SK-N-SH (cell line): ENCODE results near the gene NETO2. TPM values are rescaled to one million over a fixed set of nuclear protein-coding genes. Genes with fewer than 3 reads are reported as not detected.
A peak's percentile ranks its signal among the peaks of the same experiment; 100 is the strongest.

Experiments
- CTCF ChIA-PET: fragments of 300-600, 350-600 bp; formaldehyde crosslinking; extraction: SDS; loops from one replicate; lab custom pipeline; 2021; lab: Yijun Ruan, JAX
- POLR2A ChIA-PET: fragments of 350-600 bp; sonication (Branson Sonifier 250); formaldehyde crosslinking; extraction: SDS; loops from one replicate; lab custom pipeline; 2020; ENCODE audit warnings: antibody characterized with exemption, inconsistent platforms; lab: Yijun Ruan, JAX
- DNase-seq: peaks from one replicate; pipeline ENCODE4 v3.0.0; 2012
- H2AFZ ChIP-seq: fragments of 200-600 bp; sonication (generic); 2 replicates; pipeline ENCODE4 v1.8.1; 2016; ENCODE audit warnings: antibody characterized with exemption, mild to moderate bottlenecking, low read depth
- H3F3A ChIP-seq: fragments of 200-600 bp; sonication (generic); replicated peaks from 2 replicates; pipeline ENCODE3; 2016; ENCODE audit warnings: antibody characterized with exemption, mild to moderate bottlenecking; ENCODE audit not compliant: insufficient read depth
- H3K27ac ChIP-seq, 2 experiments: fragments of 200-500 bp in 1 of 2; fragments of 200-600 bp in 1 of 2; sonication (Bioruptor generic) in 1 of 2; sonication (generic), shearing (Covaris generic) in 1 of 2; 2 replicates each; pipeline versions ENCODE4 v1.5.1 to v1.6.1; 2014 to 2016; ENCODE audit warnings: low read depth in 2 of 2, inconsistent platforms in 1 of 2, low read length in 1 of 2, mild to moderate bottlenecking in 1 of 2, mixed read lengths in 1 of 2
- H3K27me3 ChIP-seq: fragments of 200-600 bp; sonication (generic), shearing (Covaris generic); 2 replicates; pipeline ENCODE4 v1.6.1; 2016; ENCODE audit warnings: mixed run types; ENCODE audit not compliant: insufficient read depth
- H3K36me3 ChIP-seq, 2 experiments: fragments of 200-500 bp in 1 of 2; fragments of 200-600 bp in 1 of 2; sonication (Bioruptor generic) in 1 of 2; sonication (generic) in 1 of 2; replicated peaks in 1 of 2; 2 replicates each; pipeline versions ENCODE3 to v1.5.1; 2014 to 2016; ENCODE audit warnings: low read length in 1 of 2, mild to moderate bottlenecking in 1 of 2; ENCODE audit not compliant: insufficient read depth in 2 of 2, control insufficient read depth in 1 of 2
- H3K4me1 ChIP-seq, 2 experiments: fragments of 200-500 bp in 1 of 2; fragments of 200-600 bp in 1 of 2; sonication (Bioruptor generic) in 1 of 2; sonication (generic), shearing (Covaris generic) in 1 of 2; 2 replicates each; pipeline versions ENCODE4 v1.5.1 to v1.6.1; 2014 to 2016; ENCODE audit warnings: low read depth in 1 of 2, low read length in 1 of 2, mixed run types in 1 of 2; ENCODE audit not compliant: insufficient read depth in 2 of 2, control insufficient read depth in 1 of 2
- H3K4me2 ChIP-seq: fragments of 200-600 bp; sonication (generic), shearing (Covaris generic); 2 replicates; pipeline ENCODE4 v1.6.1; 2017; ENCODE audit warnings: mixed run types
- H3K4me3 ChIP-seq, 2 experiments: fragments of 200-500 bp in 1 of 2; fragments of 200-600 bp in 1 of 2; sonication (Bioruptor generic) in 1 of 2; sonication (generic), shearing (Covaris generic) in 1 of 2; 2 replicates each; pipeline versions ENCODE4 v1.5.1 to v1.8.1; 2014 to 2016; ENCODE audit warnings: low read depth in 2 of 2, inconsistent platforms in 1 of 2, low read length in 1 of 2, mild to moderate bottlenecking in 1 of 2, mixed read lengths in 1 of 2, moderate library complexity in 1 of 2
- H3K79me2 ChIP-seq: fragments of 200-600 bp; sonication (generic); 2 replicates; pipeline ENCODE4 v1.8.1; 2017; ENCODE audit warnings: mild to moderate bottlenecking; ENCODE audit not compliant: insufficient read depth
- H3K9ac ChIP-seq: fragments of 200-600 bp; sonication (generic); 2 replicates; pipeline ENCODE4 v1.6.1; 2017; ENCODE audit warnings: mixed run types
- H3K9me2 ChIP-seq: fragments of 200-600 bp; sonication (generic); 2 replicates; pipeline ENCODE4 v1.6.1; 2017; ENCODE audit warnings: mixed run types
- H3K9me3 ChIP-seq: fragments of 200-600 bp; sonication (generic); 2 replicates; pipeline ENCODE4 v1.6.1; 2017; ENCODE audit warnings: mixed run types, mild to moderate bottlenecking, moderate library complexity
- H4K20me1 ChIP-seq: fragments of 200-600 bp; sonication (generic); 2 replicates; pipeline ENCODE4 v1.6.1; 2017; ENCODE audit warnings: mild to moderate bottlenecking, mixed run types; ENCODE audit not compliant: insufficient read depth
- CHD2 ChIP-seq: fragments of 150-350 bp; IDR thresholded peaks from 2 replicates; pipeline ENCODE4 v1.6.1; 2018; ENCODE audit warnings: low read length; ENCODE audit not compliant: partially characterized antibody
- CTCF ChIP-seq: fragments of 200-600 bp; sonication (generic); IDR thresholded peaks from 2 replicates; pipeline ENCODE4 v1.6.1; 2017; ENCODE audit warnings: antibody characterized with exemption, mild to moderate bottlenecking, moderate library complexity
- EP300 ChIP-seq, 2 experiments: IDR thresholded peaks; 2 replicates each; pipeline versions ENCODE4 v1.4.0 to v1.6.1; 2012; ENCODE audit warnings: borderline replicate concordance in 1 of 2, low read depth in 1 of 2, low read length in 1 of 2
- FOXJ3 ChIP-seq: sonication (generic); formaldehyde crosslinking; IDR thresholded peaks from 2 replicates; pipeline ENCODE4 v1.5.1; 2020; ENCODE audit warnings: mild to moderate bottlenecking, missing genetic modification reagents
- GABPA ChIP-seq: IDR thresholded peaks from 2 replicates; pipeline ENCODE4 v1.4.0; 2012; ENCODE audit warnings: low read depth, mild to moderate bottlenecking
- GATA2 ChIP-seq: sonication (generic); formaldehyde crosslinking; IDR thresholded peaks from 2 replicates; pipeline ENCODE4 v1.5.0; 2020; ENCODE audit warnings: mild to moderate bottlenecking, missing genetic modification reagents
- IRF3 ChIP-seq: fragments of 150-350 bp; IDR thresholded peaks from 2 replicates; pipeline ENCODE4 v1.6.1; 2016; ENCODE audit warnings: mild to moderate bottlenecking, low read depth, low read length
- MAX ChIP-seq: IDR thresholded peaks from 2 replicates; pipeline ENCODE4 v1.4.0; 2012; ENCODE audit warnings: low read depth
- MEF2A ChIP-seq: IDR thresholded peaks from 2 replicates; pipeline ENCODE4 v1.4.0; 2012; ENCODE audit warnings: low read depth, borderline replicate concordance
- MXI1 ChIP-seq: IDR thresholded peaks from 2 replicates; pipeline ENCODE4 v1.6.1; 2012; ENCODE audit warnings: mild to moderate bottlenecking, low read depth, low read length, improper control_type of control experiment
- NFIC ChIP-seq: IDR thresholded peaks from 2 replicates; pipeline ENCODE4 v1.4.0; 2012; ENCODE audit warnings: borderline replicate concordance
- NRF1 ChIP-seq: IDR thresholded peaks from 2 replicates; pipeline ENCODE4 v1.6.1; 2012; ENCODE audit warnings: low read depth, mild to moderate bottlenecking, low read length
- PBX3 ChIP-seq: IDR thresholded peaks from 2 replicates; pipeline ENCODE4; 2012
- RAD21 ChIP-seq: IDR thresholded peaks from 2 replicates; pipeline ENCODE4 v1.6.1; 2012; ENCODE audit warnings: mild to moderate bottlenecking, low read length
- REST ChIP-seq: IDR thresholded peaks from 2 replicates; pipeline ENCODE4 v1.6.1; 2012; ENCODE audit warnings: mild to moderate bottlenecking, low read depth, low read length, moderate library complexity
- RFX5 ChIP-seq: IDR thresholded peaks from 2 replicates; pipeline ENCODE4 v1.6.1; 2012; ENCODE audit warnings: mild to moderate bottlenecking, improper control_type of control experiment, low read length
- RXRA ChIP-seq: IDR thresholded peaks from 2 replicates; pipeline ENCODE4 v1.4.0; 2012; ENCODE audit warnings: low read depth, mild to moderate bottlenecking, borderline replicate concordance
- SIN3A ChIP-seq: IDR thresholded peaks from 2 replicates; pipeline ENCODE4 v1.6.1; 2012; ENCODE audit warnings: low read depth, mild to moderate bottlenecking, low read length, moderate library complexity, borderline replicate concordance
- SMC3 ChIP-seq: IDR thresholded peaks from 2 replicates; pipeline ENCODE4 v1.6.1; 2012; ENCODE audit warnings: low read depth, low read length, improper control_type of control experiment
- TCF12 ChIP-seq: IDR thresholded peaks from 2 replicates; pipeline ENCODE4 v1.4.0; 2012
- USF2 ChIP-seq: fragments of 150-350 bp; IDR thresholded peaks from 2 replicates; pipeline ENCODE4 v1.6.1; 2017; ENCODE audit warnings: antibody characterized with exemption, low read length, low read depth, borderline replicate concordance
- YY1 ChIP-seq: IDR thresholded peaks from 2 replicates; pipeline ENCODE4 v1.4.0; 2012; ENCODE audit warnings: low read depth, mild to moderate bottlenecking
- WGBS: methylation state at CpG from one replicate; pipeline ENCODE4 v1.1.6; 2017; ENCODE audit warnings: low lambda C conversion rate; 5-methylcytosine and 5-hydroxymethylcytosine counted together
- polyA plus RNA-seq, 3 experiments: library from polyadenylated mRNA; depleted of rRNA; stranded (reverse); fragments of >200 nt; gene quantifications; 2 replicates each; pipeline ENCODE4 v1.2.3, GENCODE V29; 2012

Gene NETO2
- polyA plus RNA-seq, 1 of the 3 experiments (the other 2 are of a cell fraction) = 48.8 TPM

GRCh38 chr16:47141773-47142485, 1.8 kb downstream of the NETO2 start:
- Histone ChIP-seq H3K9me3 (no peaks in the 10 kb centered on the region), H4K20me1 (no peaks in the 10 kb centered on the region), H3K9me2 (no peaks in the 10 kb centered on the region), H3K79me2 (peaks cover 60% of the 10 kb centered on the region), H3F3A (peaks cover 13% of the 10 kb centered on the region), H3K9ac (peak overlapping the region; percentile 74; the same call in 1 of the 2 replicates), H3K27me3 (no peaks in the 10 kb centered on the region), H3K4me2 (peak overlapping the region; percentile 89), H3K36me3 (no peaks in the 10 kb centered on the region), H3K4me1 (peaks cover 7 to 15% of the 10 kb centered on the region in 2 experiments; a peak in 2 of 4 replicates), H3K27ac (peak overlapping the region; percentile 54 to 85; a peak in 3 of 4 replicates), H2AFZ (peak overlapping the region; percentile 79), H3K4me3 (peak overlapping the region; percentile 83 to 84)
- no peak for TF ChIP-seq EP300 (IDR thresholded peaks at IDR 0.05; ENCODE audit: borderline replicate concordance in 1 of 2, low read depth in 1 of 2, low read length in 1 of 2)
- TF ChIP-seq IRF3 = no peak
- no peak for TF ChIP-seq FOXJ3 (CRISPR knock-in tag)
- TF ChIP-seq PBX3 = 0 out of 2 replicates have a peak, but pooled peaks have one; percentile 4
- 0 out of 2 replicates have a peak, but pooled peaks have one; percentile 7 for TF ChIP-seq RFX5
- peak; percentile 93 for TF ChIP-seq CTCF
- peak; percentile 77 for TF ChIP-seq GATA2 (CRISPR knock-in tag)
- no peak for TF ChIP-seq MEF2A
- peak; percentile 53 for TF ChIP-seq CHD2
- TF ChIP-seq REST = no peak
- no peak for TF ChIP-seq MAX
- TF ChIP-seq YY1 = no peak
- no peak for TF ChIP-seq GABPA
- no peak for TF ChIP-seq NFIC
- peak; percentile 49 for TF ChIP-seq MXI1
- no peak for TF ChIP-seq SIN3A
- peak; percentile 72 for TF ChIP-seq SMC3
- TF ChIP-seq TCF12 = no peak
- no peak for TF ChIP-seq NRF1
- TF ChIP-seq RXRA = no peak
- TF ChIP-seq RAD21 = peak; percentile 96
- no peak for TF ChIP-seq USF2
- DNase-seq = peak; percentile 76
- POLR2A ChIA-PET = interaction anchor here (0.7 to 1.1 kb wide), 3 partner anchors 174 to 1019 kb away, joined by 3 read pairs; no protein-coding TSS in a partner anchor
- CTCF ChIA-PET = interaction anchor here (0.5 to 6.3 kb wide), 83 partner anchors 10 to 1488 kb away, joined by 3 to 152 read pairs (median 4); partner anchors contain the start of genes ABCC12, DNAJA2, ITFG1 and PHKB
- WGBS = 2% methylated on average over 26 of the region's 26 CpGs
